Fibroblast of lung (primary cell): ENCODE measurements around the gene CTNNBIP1. TPM values are rescaled to one million over a fixed set of nuclear protein-coding genes. Genes with fewer than 3 reads are reported as not detected.

Experiments
- DNase-seq, 2 donors: peaks; one replicate each; pipeline versions ENCODE4 v3.0.0 to v3.0.0-alpha.2; 2010; ENCODE audit warnings: low read depth in 2 of 2
- H2AFZ ChIP-seq: 2 replicates; pipeline ENCODE4 v1.5.1; 2012; ENCODE audit warnings: low read length, control low read depth, inconsistent platforms
- H3K27ac ChIP-seq: 2 replicates; pipeline ENCODE4 v1.5.1; 2011; ENCODE audit warnings: low read length, control low read depth; ENCODE audit not compliant: insufficient read depth
- H3K27me3 ChIP-seq: 2 replicates; pipeline ENCODE4 v1.5.1; 2011; ENCODE audit warnings: mild to moderate bottlenecking, low read length; ENCODE audit not compliant: control insufficient read depth, insufficient read depth
- H3K36me3 ChIP-seq: 2 replicates; pipeline ENCODE4 v1.5.1; 2011; ENCODE audit warnings: low read length; ENCODE audit not compliant: control insufficient read depth, insufficient read depth
- H3K4me1 ChIP-seq: 2 replicates; pipeline ENCODE4 v1.5.1; 2011; ENCODE audit warnings: low read length; ENCODE audit not compliant: control insufficient read depth, insufficient read depth; ENCODE audit errors: extremely low read depth
- H3K4me2 ChIP-seq: 2 replicates; pipeline ENCODE4 v1.5.1; 2011; ENCODE audit warnings: low read length, control low read depth; ENCODE audit not compliant: insufficient read depth; ENCODE audit errors: extremely low read depth
- H3K4me3 ChIP-seq, 4 experiments: fragments of 200-600 bp in 1 of 4; sonication (generic) in 1 of 4; replicated peaks in 1 of 4; 2 replicates each; pipeline ENCODE4 v1.5.1; 2011 to 2016; ENCODE audit warnings: low read length in 4 of 4, low read depth in 3 of 4, mild to moderate bottlenecking in 3 of 4, control low read depth in 2 of 4, inconsistent platforms in 1 of 4, mixed read lengths in 1 of 4; ENCODE audit not compliant: insufficient read depth in 1 of 4; ENCODE audit errors: control extremely low read depth in 1 of 4
- H3K79me2 ChIP-seq: 2 replicates; pipeline ENCODE4 v1.5.1; 2012; ENCODE audit warnings: mild to moderate bottlenecking, low read length, inconsistent platforms; ENCODE audit not compliant: control insufficient read depth, insufficient read depth
- H3K9ac ChIP-seq: 2 replicates; pipeline ENCODE4 v1.5.1; 2011; ENCODE audit warnings: mild to moderate bottlenecking, low read length, control low read depth; ENCODE audit not compliant: insufficient read depth
- H3K9me3 ChIP-seq: 2 replicates; pipeline ENCODE4 v1.5.1; 2012; ENCODE audit warnings: low read depth, low read length; ENCODE audit not compliant: control insufficient read depth, insufficient read depth
- H4K20me1 ChIP-seq: 2 replicates; pipeline ENCODE4 v1.5.1; 2011; ENCODE audit warnings: low read length; ENCODE audit not compliant: control insufficient read depth, insufficient read depth; ENCODE audit errors: extremely low read depth
- EZH2 ChIP-seq: IDR thresholded peaks from 2 replicates; pipeline ENCODE4 v1.5.1; 2012; ENCODE audit warnings: low read length, control low read depth, mild to moderate bottlenecking; ENCODE audit errors: missing control alignments
- polyA plus RNA-seq, 2 donors: library from polyadenylated mRNA; depleted of rRNA in 1 of 2; stranded (reverse) in 1 of 2; unstranded in 1 of 2; fragments of >200 nt; gene quantifications; 2 replicates each; pipeline ENCODE4 v1.2.1, GENCODE V29; 2011 to 2012; ENCODE audit warnings: missing spikeins in 1 of 2
- total RNA-seq: library from RNA; depleted of rRNA; stranded (reverse); fragments of >200 nt; gene quantifications from 2 replicates; pipeline ENCODE4 v1.2.1, GENCODE V29; 2014
- TF ChIP-seq, protein P1 (sequence below), 2 donors: IDR thresholded peaks in 1 of 2; conservative IDR thresholded peaks in 1 of 2; 1 replicate in 1 of 2; 2 replicates in 1 of 2; pipeline ENCODE4 v1.5.1; 2011 to 2012; ENCODE audit warnings: low read length in 2 of 2, control low read depth in 1 of 2, inconsistent platforms in 1 of 2, low read depth in 1 of 2, mild to moderate bottlenecking in 1 of 2

CTNNBIP1 gene
- total and polyA plus RNA-seq, 2 donors (not counting 1 experiment from before 2014, with no cell fraction given) = 16.5 to 19.0 TPM

- no peak for DNase-seq
- no peak for TF ChIP-seq EZH2
- TF ChIP-seq, protein P1, sequence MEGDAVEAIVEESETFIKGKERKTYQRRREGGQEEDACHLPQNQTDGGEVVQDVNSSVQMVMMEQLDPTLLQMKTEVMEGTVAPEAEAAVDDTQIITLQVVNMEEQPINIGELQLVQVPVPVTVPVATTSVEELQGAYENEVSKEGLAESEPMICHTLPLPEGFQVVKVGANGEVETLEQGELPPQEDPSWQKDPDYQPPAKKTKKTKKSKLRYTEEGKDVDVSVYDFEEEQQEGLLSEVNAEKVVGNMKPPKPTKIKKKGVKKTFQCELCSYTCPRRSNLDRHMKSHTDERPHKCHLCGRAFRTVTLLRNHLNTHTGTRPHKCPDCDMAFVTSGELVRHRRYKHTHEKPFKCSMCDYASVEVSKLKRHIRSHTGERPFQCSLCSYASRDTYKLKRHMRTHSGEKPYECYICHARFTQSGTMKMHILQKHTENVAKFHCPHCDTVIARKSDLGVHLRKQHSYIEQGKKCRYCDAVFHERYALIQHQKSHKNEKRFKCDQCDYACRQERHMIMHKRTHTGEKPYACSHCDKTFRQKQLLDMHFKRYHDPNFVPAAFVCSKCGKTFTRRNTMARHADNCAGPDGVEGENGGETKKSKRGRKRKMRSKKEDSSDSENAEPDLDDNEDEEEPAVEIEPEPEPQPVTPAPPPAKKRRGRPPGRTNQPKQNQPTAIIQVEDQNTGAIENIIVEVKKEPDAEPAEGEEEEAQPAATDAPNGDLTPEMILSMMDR (conservative IDR thresholded peaks at IDR 0.05 in 1 of 2, IDR thresholded peaks at IDR 0.05 in 1 of 2; ENCODE audit: low read depth in 1 of 2, low read length in 2 of 2) = no peak
- no peak overlapping the region for H3K9ac ChIP-seq
- no peaks in the 10 kb centered on the region for H3K27me3 ChIP-seq
- no peaks in the 10 kb centered on the region for H3K9me3 ChIP-seq
- H2AFZ ChIP-seq = no peak overlapping the region
- H3K36me3 ChIP-seq = no peaks in the 10 kb centered on the region
- H3K4me2 ChIP-seq = no peak overlapping the region
- no peak overlapping the region for H3K27ac ChIP-seq
- H4K20me1 ChIP-seq = no peaks in the 10 kb centered on the region
- H3K4me3 ChIP-seq = no peak overlapping the region
- no peaks in the 10 kb centered on the region for H3K79me2 ChIP-seq
- peaks cover 4% of the 10 kb centered on the region for H3K4me1 ChIP-seq
These were observed 3.6 kb downstream of the CTNNBIP1 start for GRCh38 chr1:9906466-9906865.

- no peaks in the 10 kb centered on the region for H3K36me3 ChIP-seq
- no peaks in the 10 kb centered on the region for H3K79me2 ChIP-seq
- no peaks in the 10 kb centered on the region for H3K9me3 ChIP-seq
- H3K4me3 ChIP-seq = no peak overlapping the region
- TF ChIP-seq, protein P1 (conservative IDR thresholded peaks at IDR 0.05 in 1 of 2, IDR thresholded peaks at IDR 0.05 in 1 of 2; ENCODE audit: low read depth in 1 of 2, low read length in 2 of 2) = no peak
- no peak for TF ChIP-seq EZH2
- peak in 1 of 2 donors; percentile 75 for DNase-seq
- H4K20me1 ChIP-seq = no peaks in the 10 kb centered on the region
- peaks cover 4% of the 10 kb centered on the region for H3K4me1 ChIP-seq
- H2AFZ ChIP-seq = no peak overlapping the region
- H3K9ac ChIP-seq = no peak overlapping the region
- no peaks in the 10 kb centered on the region for H3K27me3 ChIP-seq
- no peak overlapping the region for H3K27ac ChIP-seq
- no peak overlapping the region for H3K4me2 ChIP-seq
These were observed 5.1 kb downstream of the CTNNBIP1 start for GRCh38 chr1:9905010-9905409.

DNA sequence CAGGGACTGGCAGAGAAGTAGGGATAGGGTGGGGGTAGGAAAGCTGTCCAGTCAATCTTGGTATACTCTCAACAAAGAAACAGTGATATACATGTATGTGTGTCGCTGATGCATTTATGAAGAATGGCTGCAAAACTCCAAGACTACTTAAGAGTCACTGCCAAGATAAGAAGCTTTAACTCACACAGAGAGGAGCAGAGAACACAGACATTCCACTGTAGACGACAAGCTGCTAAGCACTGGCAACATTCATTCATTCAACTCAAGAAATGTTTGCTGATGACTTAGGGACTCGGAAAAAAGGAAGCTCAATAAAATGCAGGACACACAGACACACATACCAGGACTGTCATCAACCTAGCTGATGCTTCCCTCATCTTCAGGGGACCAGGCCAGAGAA, 5.5 kb downstream of the CTNNBIP1 start:
- Histone ChIP-seq H4K20me1 (no peaks in the 10 kb centered on the region), H3K4me2 (no peak overlapping the region), H2AFZ (no peak overlapping the region), H3K9ac (no peak overlapping the region), H3K4me3 (no peak overlapping the region), H3K9me3 (no peaks in the 10 kb centered on the region), H3K79me2 (no peaks in the 10 kb centered on the region), H3K27me3 (no peaks in the 10 kb centered on the region), H3K27ac (no peak overlapping the region), H3K4me1 (peaks cover 4% of the 10 kb centered on the region), H3K36me3 (no peaks in the 10 kb centered on the region)
- no peak for TF ChIP-seq EZH2
- TF ChIP-seq, protein P1 (conservative IDR thresholded peaks at IDR 0.05 in 1 of 2, IDR thresholded peaks at IDR 0.05 in 1 of 2; ENCODE audit: low read depth in 1 of 2, low read length in 2 of 2) = no peak
- peak in 1 of 2 donors; percentile 74 for DNase-seq
